Right lobe of liver (tissue), 4 donors: ENCODE data around the gene SMARCB1.

Experiments used
- POLR2A ChIP-seq: fragments of 450-650 bp; IDR thresholded peaks from one replicate; pipeline ENCODE4 v1.6.1; 2017; ENCODE audit warnings: antibody characterized with exemption, mild to moderate bottlenecking
- TF ChIP-seq, protein P1 (sequence below), 4 donors: fragments of 200-600 bp in 3 of 4; fragments of 450-650 bp in 1 of 4; IDR thresholded peaks; one replicate each; pipeline versions ENCODE4 v1.5.1 to v1.8.0; 2016 to 2022; ENCODE audit warnings: antibody characterized with exemption in 4 of 4, mild to moderate bottlenecking in 2 of 4
- donor health status: DM: no; HTN: no; CAD: no.
- donor health status: DM: no; HTN: no; CAD: no.
- donor health status: DM: no; HTN: yes; CAD: no.

GRCh38 chr22:23781511-23782183 lies 5.1 kb upstream of the SMARCB1 start:
- TF ChIP-seq POLR2A = no peak
- TF ChIP-seq, protein P1, sequence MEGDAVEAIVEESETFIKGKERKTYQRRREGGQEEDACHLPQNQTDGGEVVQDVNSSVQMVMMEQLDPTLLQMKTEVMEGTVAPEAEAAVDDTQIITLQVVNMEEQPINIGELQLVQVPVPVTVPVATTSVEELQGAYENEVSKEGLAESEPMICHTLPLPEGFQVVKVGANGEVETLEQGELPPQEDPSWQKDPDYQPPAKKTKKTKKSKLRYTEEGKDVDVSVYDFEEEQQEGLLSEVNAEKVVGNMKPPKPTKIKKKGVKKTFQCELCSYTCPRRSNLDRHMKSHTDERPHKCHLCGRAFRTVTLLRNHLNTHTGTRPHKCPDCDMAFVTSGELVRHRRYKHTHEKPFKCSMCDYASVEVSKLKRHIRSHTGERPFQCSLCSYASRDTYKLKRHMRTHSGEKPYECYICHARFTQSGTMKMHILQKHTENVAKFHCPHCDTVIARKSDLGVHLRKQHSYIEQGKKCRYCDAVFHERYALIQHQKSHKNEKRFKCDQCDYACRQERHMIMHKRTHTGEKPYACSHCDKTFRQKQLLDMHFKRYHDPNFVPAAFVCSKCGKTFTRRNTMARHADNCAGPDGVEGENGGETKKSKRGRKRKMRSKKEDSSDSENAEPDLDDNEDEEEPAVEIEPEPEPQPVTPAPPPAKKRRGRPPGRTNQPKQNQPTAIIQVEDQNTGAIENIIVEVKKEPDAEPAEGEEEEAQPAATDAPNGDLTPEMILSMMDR (IDR thresholded peaks at IDR 0.05) = no peak
